SK-N-SH treated with all-trans-retinoic acid at 6 μM for 48 hours (cell line): ENCODE measurements around the gene MBD3L2.
"Not testable (repeated sequence)": the region's sequence is repeated elsewhere in the genome, so short reads cannot be mapped to it uniquely, and the experiment has no call there.

Source experiments
- ATAC-seq: fragments of 200-7000 bp; cut with Tn5 transposase; 3 replicates; pipeline ENCODE4 v1.9.1; 2020; ENCODE audit warnings: mild to moderate bottlenecking, moderate library complexity
- ARNTL ChIP-seq: fragments of 450-650 bp; formaldehyde crosslinking; IDR thresholded peaks from 2 replicates; pipeline ENCODE4 v1.5.0; 2020; ENCODE audit warnings: low read depth, mild to moderate bottlenecking, moderate library complexity, borderline replicate concordance
- BACH2 ChIP-seq: fragments of 250-450 bp; sonication (Bioruptor Pico); IDR thresholded peaks from 2 replicates; pipeline ENCODE4 v1.9.0; 2021; ENCODE audit warnings: mild to moderate bottlenecking, borderline replicate concordance
- CSDC2 ChIP-seq: fragments of 250-450 bp; sonication (Bioruptor Pico); IDR thresholded peaks from 2 replicates; pipeline ENCODE4 v1.5.0; 2020; ENCODE audit warnings: mild to moderate bottlenecking, moderate library complexity
- ESRRG ChIP-seq: fragments of 250-450 bp; sonication (Bioruptor Pico); IDR thresholded peaks from 2 replicates; pipeline ENCODE4 v1.6.1; 2021; ENCODE audit warnings: mild to moderate bottlenecking
- GLIS3 ChIP-seq: fragments of 250-450 bp; sonication (Bioruptor Pico); IDR thresholded peaks from 2 replicates; pipeline ENCODE4 v1.5.0; 2020; ENCODE audit warnings: mild to moderate bottlenecking, moderate library complexity
- ISL1 ChIP-seq: fragments of 250-450 bp; sonication (Bioruptor Pico); IDR thresholded peaks from 2 replicates; pipeline ENCODE4 v2.1.2; 2022; ENCODE audit warnings: mild to moderate bottlenecking, moderate library complexity
- OSR1 ChIP-seq: fragments of 250-450 bp; sonication (Bioruptor Pico); IDR thresholded peaks from 2 replicates; pipeline ENCODE4 v1.8.0; 2022; ENCODE audit warnings: moderate library complexity, mild to moderate bottlenecking, inconsistent platforms
- POU6F1 ChIP-seq: fragments of 250-450 bp; sonication (Bioruptor Pico); IDR thresholded peaks from 2 replicates; pipeline ENCODE4 v1.8.0; 2021; ENCODE audit warnings: low read depth, mild to moderate bottlenecking, moderate library complexity, borderline replicate concordance
- PPARA ChIP-seq: fragments of 250-450 bp; sonication (Bioruptor Pico); IDR thresholded peaks from 2 replicates; pipeline ENCODE4 v1.5.0; 2020; ENCODE audit warnings: mild to moderate bottlenecking, borderline replicate concordance
- SNAI2 ChIP-seq: fragments of 250-450 bp; sonication (Bioruptor Pico); IDR thresholded peaks from 2 replicates; pipeline ENCODE4 v1.5.0; 2020; ENCODE audit warnings: mild to moderate bottlenecking, moderate library complexity
- TCF4 ChIP-seq: fragments of 250-450 bp; sonication (Bioruptor Pico); IDR thresholded peaks from 2 replicates; pipeline ENCODE4 v1.8.0; 2021; ENCODE audit warnings: mild to moderate bottlenecking, moderate library complexity, borderline replicate concordance
- TSHZ2 ChIP-seq: fragments of 250-450 bp; sonication (Bioruptor Pico); IDR thresholded peaks from 2 replicates; pipeline ENCODE4 v1.5.0; 2020; ENCODE audit warnings: mild to moderate bottlenecking, moderate library complexity
- ZC3H10 ChIP-seq: fragments of 250-450 bp; sonication (Bioruptor Pico); IDR thresholded peaks from 2 replicates; pipeline ENCODE4 v1.5.1; 2021; ENCODE audit warnings: mild to moderate bottlenecking, moderate library complexity
- ZFP3 ChIP-seq: fragments of 250-450 bp; sonication (Bioruptor Pico); IDR thresholded peaks from 2 replicates; pipeline ENCODE4 v1.5.0; 2020; ENCODE audit warnings: mild to moderate bottlenecking, moderate library complexity
- ZFP30 ChIP-seq: fragments of 450-650 bp; formaldehyde crosslinking; IDR thresholded peaks from 2 replicates; pipeline ENCODE4 v1.5.0; 2022; ENCODE audit warnings: mild to moderate bottlenecking, moderate library complexity
- ZNF565 ChIP-seq: fragments of 450-650 bp; formaldehyde crosslinking; conservative IDR thresholded peaks from 2 replicates; pipeline ENCODE4 v1.5.0; 2020; ENCODE audit warnings: low read depth, mild to moderate bottlenecking, moderate library complexity
- ZNF70 ChIP-seq: fragments of 450-650 bp; formaldehyde crosslinking; IDR thresholded peaks from 2 replicates; pipeline ENCODE4 v1.5.0; 2020; ENCODE audit warnings: mild to moderate bottlenecking, moderate library complexity
- ZNF8 ChIP-seq: fragments of 450-650 bp; formaldehyde crosslinking; IDR thresholded peaks from 2 replicates; pipeline ENCODE4 v1.5.0; 2020; ENCODE audit warnings: mild to moderate bottlenecking, moderate library complexity
- TF ChIP-seq, protein P1 (sequence below): fragments of 250-450 bp; sonication (Bioruptor Pico); IDR thresholded peaks from 2 replicates; pipeline ENCODE4 v1.5.1; 2020; ENCODE audit warnings: low read depth, mild to moderate bottlenecking, moderate library complexity
- TF ChIP-seq, protein P2 (sequence below): fragments of 250-450 bp; sonication (Bioruptor Pico); IDR thresholded peaks from 2 replicates; pipeline ENCODE4 v1.5.1; 2021; ENCODE audit warnings: mild to moderate bottlenecking, moderate library complexity

The MBD3L2 gene

DNA sequence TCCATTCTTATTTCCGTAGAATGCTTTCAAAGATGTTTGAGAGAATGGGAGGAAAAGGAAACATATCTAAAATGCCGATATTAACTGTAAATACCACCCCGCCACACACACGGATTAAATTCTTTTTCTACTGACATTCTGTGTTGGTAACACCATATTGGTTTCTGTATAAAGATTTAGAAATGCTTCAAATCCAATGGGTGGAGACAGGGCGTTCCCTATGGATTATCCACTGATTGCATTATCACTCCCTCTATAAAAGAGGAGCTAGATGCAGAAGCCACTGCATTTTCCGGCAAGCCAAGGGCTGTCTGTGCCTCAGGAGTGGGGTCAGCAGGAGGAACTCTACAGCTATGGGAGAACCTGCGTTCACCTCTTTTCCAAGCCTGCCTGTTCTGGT lies at the start of gene MBD3L2:
TSS of gene MBD3L2 (plus strand) at position 301 of the 400 bp plus-strand sequence. CDS start at position 354, 53 bp downstream.
- ATAC-seq, result not testable (repeated sequence)

DNA sequence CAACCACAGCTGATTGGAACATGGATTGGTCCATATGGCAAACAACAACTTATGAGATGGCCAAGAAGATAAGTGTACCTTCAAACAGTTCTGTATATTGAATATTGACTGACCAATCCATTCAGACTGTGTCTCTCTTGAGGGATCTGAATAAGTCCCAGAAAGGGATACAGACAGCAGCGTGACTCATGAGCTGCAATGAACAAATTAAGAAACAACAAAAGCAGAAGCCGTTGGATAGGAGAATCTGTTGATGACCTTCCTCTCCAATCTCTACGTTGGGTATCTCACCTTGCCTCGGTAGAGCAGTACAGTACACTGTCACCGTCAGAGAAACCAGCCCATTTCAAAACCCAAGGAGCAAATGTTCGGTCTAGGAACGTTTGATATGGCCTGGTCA lies 49.2 kb upstream of the MBD3L2 start:
- no peak for ATAC-seq
- no peak for TF ChIP-seq TCF4
- TF ChIP-seq ZFP30 (CRISPR knock-in tag), result no peak
- TF ChIP-seq PPARA (CRISPR knock-in tag), result no peak
- no peak for TF ChIP-seq SNAI2 (CRISPR knock-in tag)
- no peak for TF ChIP-seq ZNF565 (CRISPR knock-in tag)
- TF ChIP-seq ARNTL, result no peak
- no peak for TF ChIP-seq ZNF8 (CRISPR knock-in tag)
- TF ChIP-seq CSDC2 (CRISPR knock-in tag), result no peak
- no peak for TF ChIP-seq TSHZ2
- TF ChIP-seq BACH2 (CRISPR knock-in tag), result no peak
- no peak for TF ChIP-seq ISL1 (CRISPR knock-in tag)
- no peak for TF ChIP-seq ZNF70 (CRISPR knock-in tag)
- TF ChIP-seq, protein P1, sequence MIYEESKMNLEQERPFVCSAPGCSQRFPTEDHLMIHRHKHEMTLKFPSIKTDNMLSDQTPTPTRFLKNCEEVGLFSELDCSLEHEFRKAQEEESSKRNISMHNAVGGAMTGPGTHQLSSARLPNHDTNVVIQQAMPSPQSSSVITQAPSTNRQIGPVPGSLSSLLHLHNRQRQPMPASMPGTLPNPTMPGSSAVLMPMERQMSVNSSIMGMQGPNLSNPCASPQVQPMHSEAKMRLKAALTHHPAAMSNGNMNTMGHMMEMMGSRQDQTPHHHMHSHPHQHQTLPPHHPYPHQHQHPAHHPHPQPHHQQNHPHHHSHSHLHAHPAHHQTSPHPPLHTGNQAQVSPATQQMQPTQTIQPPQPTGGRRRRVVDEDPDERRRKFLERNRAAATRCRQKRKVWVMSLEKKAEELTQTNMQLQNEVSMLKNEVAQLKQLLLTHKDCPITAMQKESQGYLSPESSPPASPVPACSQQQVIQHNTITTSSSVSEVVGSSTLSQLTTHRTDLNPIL (CRISPR knock-in tag), result no peak
- TF ChIP-seq POU6F1, result no peak
- TF ChIP-seq, protein P2, sequence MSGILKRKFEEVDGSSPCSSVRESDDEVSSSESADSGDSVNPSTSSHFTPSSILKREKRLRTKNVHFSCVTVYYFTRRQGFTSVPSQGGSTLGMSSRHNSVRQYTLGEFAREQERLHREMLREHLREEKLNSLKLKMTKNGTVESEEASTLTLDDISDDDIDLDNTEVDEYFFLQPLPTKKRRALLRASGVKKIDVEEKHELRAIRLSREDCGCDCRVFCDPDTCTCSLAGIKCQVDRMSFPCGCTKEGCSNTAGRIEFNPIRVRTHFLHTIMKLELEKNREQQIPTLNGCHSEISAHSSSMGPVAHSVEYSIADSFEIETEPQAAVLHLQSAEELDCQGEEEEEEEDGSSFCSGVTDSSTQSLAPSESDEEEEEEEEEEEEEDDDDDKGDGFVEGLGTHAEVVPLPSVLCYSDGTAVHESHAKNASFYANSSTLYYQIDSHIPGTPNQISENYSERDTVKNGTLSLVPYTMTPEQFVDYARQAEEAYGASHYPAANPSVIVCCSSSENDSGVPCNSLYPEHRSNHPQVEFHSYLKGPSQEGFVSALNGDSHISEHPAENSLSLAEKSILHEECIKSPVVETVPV, result no peak
- TF ChIP-seq ESRRG (CRISPR knock-in tag), result no peak
- no peak for TF ChIP-seq ZC3H10
- TF ChIP-seq GLIS3, result no peak
- no peak for TF ChIP-seq OSR1 (CRISPR knock-in tag)

DNA sequence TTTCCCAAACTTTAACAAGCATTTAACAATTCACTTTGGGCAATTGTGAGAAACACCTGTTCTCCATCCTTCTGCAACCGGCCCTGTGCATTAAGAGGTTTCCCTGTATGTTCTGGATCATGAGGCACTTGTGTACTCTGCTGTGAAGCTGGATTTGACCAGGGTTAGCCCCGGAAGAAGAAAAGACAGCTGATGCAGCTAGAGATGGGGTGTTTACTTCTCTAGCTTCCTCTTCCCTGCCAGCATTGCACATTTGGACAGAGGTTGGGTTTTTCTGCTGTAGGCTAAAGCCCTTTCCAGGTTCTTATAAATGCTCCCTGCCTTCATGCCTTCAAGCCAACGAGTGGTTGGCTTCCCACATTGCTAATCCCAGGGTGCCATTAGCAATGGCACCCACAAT lies 48.8 kb upstream of the MBD3L2 start:
- no peak for TF ChIP-seq BACH2 (CRISPR knock-in tag)
- ATAC-seq, result no peak

DNA sequence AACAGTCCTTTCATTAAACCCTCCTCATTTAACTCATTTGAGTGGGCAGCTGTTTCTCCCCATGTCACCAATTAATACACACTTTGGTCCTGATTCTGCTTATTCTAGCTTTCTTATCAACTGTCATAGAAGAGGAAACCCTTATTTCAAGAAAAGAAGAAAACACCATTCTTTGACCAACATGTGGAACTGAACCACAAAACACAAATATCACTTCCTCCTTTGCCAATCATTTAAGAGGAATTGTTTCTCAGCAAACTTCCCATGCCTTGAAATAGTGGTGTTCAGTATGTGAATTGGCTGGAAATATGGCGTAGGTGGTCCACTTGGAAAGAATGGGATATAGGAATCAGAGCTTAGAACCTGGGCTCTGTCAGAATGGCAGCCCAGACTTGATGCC lies 48.3 kb upstream of the MBD3L2 start:
- TF ChIP-seq, protein P1 (CRISPR knock-in tag), result no peak
- no peak for TF ChIP-seq CSDC2 (CRISPR knock-in tag)
- no peak for TF ChIP-seq TCF4
- TF ChIP-seq ESRRG (CRISPR knock-in tag), result no peak
- TF ChIP-seq, protein P2, result no peak
- TF ChIP-seq POU6F1, result no peak
- no peak for TF ChIP-seq ZFP3
- TF ChIP-seq ZC3H10, result no peak
- TF ChIP-seq ISL1 (CRISPR knock-in tag), result no peak
- no peak for TF ChIP-seq ZNF8 (CRISPR knock-in tag)
- TF ChIP-seq SNAI2 (CRISPR knock-in tag), result no peak
- no peak for TF ChIP-seq GLIS3
- TF ChIP-seq BACH2 (CRISPR knock-in tag), result no peak
- no peak for TF ChIP-seq ZFP30 (CRISPR knock-in tag)
- TF ChIP-seq ZNF565 (CRISPR knock-in tag), result no peak
- ATAC-seq, result no peak
